ENCODE measurements around the gene SLC35F4. TPM values are rescaled to one million over a fixed set of nuclear protein-coding genes. Genes with fewer than 3 reads are reported as not detected.

The SLC35F4 gene
- total RNA-seq, 2 experiments from 2014 or later = not detected

DNA sequence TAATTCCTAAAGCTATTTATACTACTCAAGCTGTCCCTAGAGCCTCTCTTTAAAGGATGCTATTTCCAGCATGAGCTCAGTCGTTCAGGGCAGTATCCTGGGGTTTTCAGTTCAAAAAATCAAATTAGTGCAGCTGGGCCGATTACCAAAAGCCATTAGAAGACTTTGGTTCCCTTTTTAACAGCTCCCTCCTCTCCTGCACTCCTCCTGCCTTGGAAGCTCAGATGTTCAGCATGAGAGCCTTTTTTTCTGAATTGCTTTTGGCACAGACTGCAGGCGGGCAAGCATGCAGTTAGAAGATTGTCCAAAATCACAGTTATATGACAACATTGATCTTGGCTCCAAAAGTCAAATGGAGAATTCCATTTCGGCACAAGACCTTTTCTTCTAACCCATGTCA is 179.6 kb downstream of the SLC35F4 start:
- ChIA-PET POLR2A (no interaction called here), CTCF (no interaction called here)
- H3K9me3 Mint-ChIP-seq = no peaks in the 10 kb centered on the region
- no peaks in the 10 kb centered on the region for H3K36me3 ChIP-seq (ENCODE audit: insufficient read depth, low read length)
- no peak overlapping the region for H3K4me3 ChIP-seq (ENCODE audit: low read length)
- H3K36me3 Mint-ChIP-seq (ENCODE audit: low read depth) = no peaks in the 10 kb centered on the region
- peaks cover 0 to 7% of the 10 kb centered on the region in 2 experiments for H3K9me3 ChIP-seq (ENCODE audit: control insufficient read depth in 1 of 2, insufficient read depth in 1 of 2, low read length in 2 of 2)
- H3K27me3 ChIP-seq (ENCODE audit: control insufficient read depth in 1 of 2, insufficient read depth in 2 of 2, low read length in 2 of 2) = no peaks in the 10 kb centered on the region
- H3K4me3 Mint-ChIP-seq = no peak overlapping the region
- TF ChIP-seq, protein P1, sequence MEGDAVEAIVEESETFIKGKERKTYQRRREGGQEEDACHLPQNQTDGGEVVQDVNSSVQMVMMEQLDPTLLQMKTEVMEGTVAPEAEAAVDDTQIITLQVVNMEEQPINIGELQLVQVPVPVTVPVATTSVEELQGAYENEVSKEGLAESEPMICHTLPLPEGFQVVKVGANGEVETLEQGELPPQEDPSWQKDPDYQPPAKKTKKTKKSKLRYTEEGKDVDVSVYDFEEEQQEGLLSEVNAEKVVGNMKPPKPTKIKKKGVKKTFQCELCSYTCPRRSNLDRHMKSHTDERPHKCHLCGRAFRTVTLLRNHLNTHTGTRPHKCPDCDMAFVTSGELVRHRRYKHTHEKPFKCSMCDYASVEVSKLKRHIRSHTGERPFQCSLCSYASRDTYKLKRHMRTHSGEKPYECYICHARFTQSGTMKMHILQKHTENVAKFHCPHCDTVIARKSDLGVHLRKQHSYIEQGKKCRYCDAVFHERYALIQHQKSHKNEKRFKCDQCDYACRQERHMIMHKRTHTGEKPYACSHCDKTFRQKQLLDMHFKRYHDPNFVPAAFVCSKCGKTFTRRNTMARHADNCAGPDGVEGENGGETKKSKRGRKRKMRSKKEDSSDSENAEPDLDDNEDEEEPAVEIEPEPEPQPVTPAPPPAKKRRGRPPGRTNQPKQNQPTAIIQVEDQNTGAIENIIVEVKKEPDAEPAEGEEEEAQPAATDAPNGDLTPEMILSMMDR (IDR thresholded peaks at IDR 0.05) = no peak
- no peaks in the 10 kb centered on the region for H3K4me1 Mint-ChIP-seq (ENCODE audit: low read depth)
- intact Hi-C loops (cut with DNase I, micrococcal nuclease) = no loop called here
- ATAC-seq (ENCODE audit: poor library complexity) (no peak), DNase-seq (no peak)
- H3K27me3 Mint-ChIP-seq = no peaks in the 10 kb centered on the region
- H3K27ac ChIP-seq (ENCODE audit: low read depth in 1 of 2, low read length in 2 of 2) = no peak overlapping the region
- H3K4me1 ChIP-seq (ENCODE audit: insufficient read depth, low read length) = no peaks in the 10 kb centered on the region
- no peak overlapping the region for H3K27ac Mint-ChIP-seq

DNA sequence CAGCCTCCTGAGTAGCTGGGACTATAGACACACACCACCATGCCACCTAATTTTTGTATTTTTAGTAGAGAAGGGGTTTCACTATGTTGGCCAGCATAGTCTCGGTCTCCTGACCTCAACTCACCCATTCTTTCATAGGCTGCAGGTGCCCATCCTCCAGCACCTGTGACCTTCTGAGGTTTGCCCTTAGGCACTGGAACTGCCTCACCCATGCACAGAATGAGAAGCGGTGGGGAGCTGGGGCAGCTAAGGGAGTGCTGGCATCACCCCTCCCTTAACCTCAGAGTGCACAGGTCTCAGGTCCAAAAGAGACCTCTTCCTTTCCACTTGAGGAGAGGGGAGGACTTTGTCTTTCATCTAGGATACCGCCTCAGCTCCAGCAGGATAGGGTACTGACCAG is 194.9 kb downstream of the SLC35F4 start:
- TF ChIP-seq, protein P1 (IDR thresholded peaks at IDR 0.05) = no peak
- no peaks in the 10 kb centered on the region for H3K4me1 Mint-ChIP-seq (ENCODE audit: low read depth)
- intact Hi-C loops (cut with DNase I, micrococcal nuclease) = no loop called here
- ChIA-PET POLR2A (no interaction called here), CTCF (no interaction called here)
- Histone ChIP-seq H3K4me1 (ENCODE audit: insufficient read depth, low read length) (no peaks in the 10 kb centered on the region), H3K36me3 (ENCODE audit: insufficient read depth, low read length) (no peaks in the 10 kb centered on the region), H3K27ac (ENCODE audit: low read depth in 1 of 2, low read length in 2 of 2) (no peak overlapping the region), H3K4me3 (ENCODE audit: low read length) (no peak overlapping the region), H3K27me3 (ENCODE audit: control insufficient read depth in 1 of 2, insufficient read depth in 2 of 2, low read length in 2 of 2) (no peaks in the 10 kb centered on the region), H3K9me3 (ENCODE audit: control insufficient read depth in 1 of 2, insufficient read depth in 1 of 2, low read length in 2 of 2) (no peaks in the 10 kb centered on the region)
- ATAC-seq (ENCODE audit: poor library complexity) (no peak), DNase-seq (no peak)
- peaks cover 10% of the 10 kb centered on the region for H3K27me3 Mint-ChIP-seq
- H3K36me3 Mint-ChIP-seq (ENCODE audit: low read depth) = no peaks in the 10 kb centered on the region
- no peak overlapping the region for H3K27ac Mint-ChIP-seq
- no peak overlapping the region for H3K4me3 Mint-ChIP-seq
- H3K9me3 Mint-ChIP-seq = peaks cover 4% of the 10 kb centered on the region

DNA sequence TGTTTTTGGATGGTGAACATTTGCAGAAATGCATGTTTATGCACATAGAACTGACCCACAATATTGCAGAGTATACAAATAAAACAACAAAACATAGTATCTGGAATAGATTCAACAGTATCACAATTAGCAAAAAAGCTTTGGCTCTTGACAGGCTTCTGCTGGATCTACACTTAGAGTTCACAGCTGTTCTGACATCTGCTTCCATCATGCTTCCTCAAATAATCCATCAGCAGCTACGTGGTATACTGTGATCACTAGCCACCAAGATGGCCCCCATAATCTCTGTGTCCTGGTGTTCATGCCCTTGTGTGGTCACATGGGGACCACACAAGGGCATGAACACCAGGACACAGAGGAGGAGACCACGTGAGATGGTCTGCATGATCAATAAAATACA is 205.7 kb downstream of the SLC35F4 start:
- H3K9me3 ChIP-seq (ENCODE audit: control insufficient read depth in 1 of 2, insufficient read depth in 1 of 2, low read length in 2 of 2) = peaks cover 0 to 3% of the 10 kb centered on the region in 2 experiments
- H3K36me3 ChIP-seq (ENCODE audit: insufficient read depth, low read length) = no peaks in the 10 kb centered on the region
- intact Hi-C loops (cut with DNase I, micrococcal nuclease) = no loop called here
- TF ChIP-seq, protein P1 (IDR thresholded peaks at IDR 0.05) = no peak
- H3K4me1 Mint-ChIP-seq (ENCODE audit: low read depth) = no peaks in the 10 kb centered on the region
- CTCF ChIA-PET = no interaction called here
- H3K27ac ChIP-seq (ENCODE audit: low read depth in 1 of 2, low read length in 2 of 2) = no peak overlapping the region
- H3K4me1 ChIP-seq (ENCODE audit: insufficient read depth, low read length) = no peaks in the 10 kb centered on the region
- no peaks in the 10 kb centered on the region for H3K27me3 Mint-ChIP-seq
- H3K27me3 ChIP-seq (ENCODE audit: control insufficient read depth in 1 of 2, insufficient read depth in 2 of 2, low read length in 2 of 2) = no peaks in the 10 kb centered on the region
- POLR2A ChIA-PET = no interaction called here
- no peak overlapping the region for H3K4me3 ChIP-seq (ENCODE audit: low read length)
- no peak overlapping the region for H3K4me3 Mint-ChIP-seq
- no peak for ATAC-seq (ENCODE audit: poor library complexity)
- no peak for DNase-seq
- H3K9me3 Mint-ChIP-seq = peaks cover 11% of the 10 kb centered on the region
- no peak overlapping the region for H3K27ac Mint-ChIP-seq
- no peaks in the 10 kb centered on the region for H3K36me3 Mint-ChIP-seq (ENCODE audit: low read depth)
